Motor neuron (in vitro differentiated cells): ENCODE data around the gene MORN1. TPM values are rescaled to one million over a fixed set of nuclear protein-coding genes. Genes with fewer than 3 reads are reported as not detected.
A peak's percentile ranks its signal among the peaks of the same experiment; 100 is the strongest.

ENCODE experiments used
- ATAC-seq, 8 experiments: fragments of 200-7000 bp; cut with Tn5 transposase; replicated peaks in 6 of 8; 2 replicates each; pipeline ENCODE4 v1.8.0; 2021; ENCODE audit warnings: mild to moderate bottlenecking in 8 of 8, moderate library complexity in 8 of 8
- H3K27ac ChIP-seq, 2 donors: fragments of 250-450 bp; sonication (Bioruptor Pico); 2 replicates each; pipeline ENCODE4 v1.9.0; 2021; ENCODE audit warnings: antibody characterized with exemption in 2 of 2, mild to moderate bottlenecking in 2 of 2, moderate library complexity in 1 of 2
- H3K4me1 ChIP-seq, 2 donors: fragments of 250-450 bp; sonication (Bioruptor Pico); replicated peaks in 1 of 2; 2 replicates each; pipeline ENCODE4 v1.6.1; 2021; ENCODE audit warnings: antibody characterized with exemption in 2 of 2, mild to moderate bottlenecking in 2 of 2, moderate library complexity in 1 of 2
- H3K4me3 ChIP-seq, 5 donors: fragments of 250-450 bp; sonication (Bioruptor Pico); 2 replicates each; pipeline ENCODE4 v1.9.0; 2021; ENCODE audit warnings: antibody characterized with exemption in 5 of 5, mild to moderate bottlenecking in 5 of 5, moderate library complexity in 4 of 5
- WGBS, 10 experiments: fragments of 450-650 bp; shearing (Covaris generic); methylation state at CpG; one replicate each; pipeline ENCODE4 v1.0.0; 2022; 5-methylcytosine and 5-hydroxymethylcytosine counted together
- in situ Hi-C, 9 experiments: fragments of 400-800 bp; cut with MboI; loops; one replicate each; pipeline ENCODE4 v1.15.0; 2021; ENCODE audit warnings: low sequenced_read_pairs in 9 of 9, low pct_unique_long_range_greater_than_20kb in 2 of 9; ENCODE audit not compliant: unreplicated experiment in 9 of 9
- total RNA-seq, 8 experiments: library from RNA; unstranded; fragments of 300-600 nt; gene quantifications; 2 replicates each; pipeline versions ENCODE4 v1.2.3 to v1.2.4, GENCODE V29; 2022

MORN1 gene
- total RNA-seq, 8 experiments from 2014 or later = 13.5 to 28.6 (median 21.8) TPM

GRCh38 chr1:2375923-2376260 is 15.5 kb downstream of the MORN1 start:
- H3K27ac ChIP-seq = no peak overlapping the region
- no peak overlapping the region for H3K4me3 ChIP-seq
- ATAC-seq = peak in 1 of 8 experiments; percentile 13
- peaks cover 0 to 6% of the 10 kb centered on the region in 2 donors for H3K4me1 ChIP-seq
- WGBS, 10 experiments = 90 to 100% (median 92%) methylated on average over 2 to 4 of the region's 7 CpGs; no CpG with 5 or more reads in 7 of the 10 experiments
- in situ Hi-C loops = loop anchor here in 6 of 9 experiments (10.0 to 25.0 kb wide), 3 partner anchors 164 to 189 kb away; partner anchors contain the start of gene FAAP20 (in 5 of the 6)

- H3K4me3 ChIP-seq = no peak overlapping the region
- no peak overlapping the region for H3K27ac ChIP-seq
- peaks cover 0 to 6% of the 10 kb centered on the region in 2 donors for H3K4me1 ChIP-seq
- ATAC-seq = peak in 2 of 8 experiments; percentile 21 to 23
- in situ Hi-C loops = loop anchor here in 6 of 9 experiments (10.0 to 25.0 kb wide), 3 partner anchors 163 to 188 kb away; partner anchors contain the start of gene FAAP20 (in 5 of the 6)
- WGBS, 10 experiments = 72 to 100% (median 86%) methylated on average over 1 to 7 of the region's 23 CpGs; no CpG with 5 or more reads in 6 of the 10 experiments
Measured at GRCh38 chr1:2375246-2375922, 16.0 kb downstream of the MORN1 start.

- in situ Hi-C loops = loop anchor here in 7 of 9 experiments (10.0 to 25.0 kb wide), 3 partner anchors 162 to 187 kb away; partner anchors contain the start of gene FAAP20 (in 5 of the 7)
Measured at GRCh38 chr1:2374252-2375155, 16.9 kb downstream of the MORN1 start.

GRCh38 chr1:2373551-2374251 is 17.7 kb downstream of the MORN1 start:
- ATAC-seq = peak in 5 of 8 experiments; percentile 11 to 29 (median 24)
- in situ Hi-C loops = loop anchor here in 3 of 9 experiments (10.0 to 25.0 kb wide), 2 partner anchors 161 to 179 kb away; partner anchors contain the start of gene FAAP20 (in 2 of the 3)
- H3K27ac ChIP-seq = no peak overlapping the region
- 0 to 94% (median 80%) methylated on average over 1 to 12 of the region's 20 CpGs; no CpG with 5 or more reads in 3 of the 10 experiments for WGBS, 10 experiments
- no peak overlapping the region for H3K4me3 ChIP-seq
- H3K4me1 ChIP-seq = peaks cover 0 to 6% of the 10 kb centered on the region in 2 donors

More at GRCh38 chr1:2374252-2375155, 16.9 kb downstream of the MORN1 start:
- Histone ChIP-seq H3K4me3 (no peak overlapping the region), H3K27ac (no peak overlapping the region), H3K4me1 (peaks cover 0 to 6% of the 10 kb centered on the region in 2 donors)
- ATAC-seq = peak in 3 of 8 experiments; percentile 47 to 65 (median 59)
- WGBS, 10 experiments = 37 to 100% (median 75%) methylated on average over 1 to 17 of the region's 17 CpGs; no CpG with 5 or more reads in 2 of the 10 experiments

DNA sequence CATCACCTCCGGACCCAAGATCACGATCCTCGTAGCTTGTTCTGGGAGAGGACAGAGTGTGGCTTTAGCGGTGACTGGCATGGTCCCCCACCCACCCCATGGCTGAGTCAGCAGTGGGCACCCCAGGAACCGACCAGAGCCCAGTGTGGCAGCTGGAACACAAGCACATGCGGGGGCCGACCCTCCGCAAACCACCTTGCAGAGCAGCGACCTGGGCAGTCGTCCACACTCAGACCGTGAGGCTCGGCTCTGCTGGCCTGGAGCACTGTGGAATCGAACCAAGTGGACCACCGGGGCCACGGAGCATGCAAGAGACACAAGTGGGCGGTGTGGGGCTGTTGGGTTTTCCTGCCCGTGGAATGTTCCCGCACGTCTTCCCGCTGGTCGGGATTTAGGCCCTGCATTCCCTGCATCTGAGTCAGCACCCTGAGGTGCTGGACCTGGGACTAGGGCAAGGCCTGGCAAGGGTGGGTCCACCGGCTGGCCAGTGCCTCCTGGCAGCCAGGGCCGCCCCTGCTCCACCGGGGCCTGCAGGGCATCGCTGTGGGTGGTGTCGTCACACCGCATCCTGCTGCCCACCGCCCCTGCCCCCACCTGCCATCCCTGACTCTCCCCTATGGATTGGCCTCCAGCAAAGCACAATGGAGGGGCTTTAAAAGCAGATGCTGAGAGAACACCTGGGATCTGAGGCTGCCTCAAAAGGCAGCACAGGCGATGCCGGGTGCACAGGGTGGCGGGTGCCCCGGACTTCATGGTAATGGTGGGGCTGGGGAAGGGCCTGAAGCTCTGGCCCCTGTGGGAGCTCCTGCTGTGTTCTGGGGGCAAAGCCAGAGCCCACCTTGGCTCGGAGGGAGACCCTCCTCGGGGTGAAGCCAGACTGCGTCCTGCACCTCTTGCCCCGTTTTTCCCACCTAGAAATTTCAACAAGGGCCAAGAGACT is 18.5 kb downstream of the MORN1 start:
- H3K4me3 ChIP-seq = no peak overlapping the region
- ATAC-seq = peak in 2 of 8 experiments; percentile 9 to 11
- 90 to 100% (median 97%) methylated on average over 2 to 7 of the region's 36 CpGs; no CpG with 5 or more reads in 5 of the 10 experiments for whole genome bisulfite sequencing, 10 experiments

GRCh38 chr1:2368053-2368744 is 23.2 kb downstream of the MORN1 start:
- in situ Hi-C loops = loop anchor here in 1 of 9 experiments (25.0 kb wide), 1 partner anchor 156 kb away; no protein-coding TSS in a partner anchor
- Histone ChIP-seq H3K4me3 (no peak overlapping the region), H3K27ac (no peak overlapping the region), H3K4me1 (no peaks in the 10 kb centered on the region)
- WGBS, 10 experiments = 76 to 100% (median 95%) methylated on average over 1 to 8 of the region's 8 CpGs; no CpG with 5 or more reads in 2 of the 10 experiments
- ATAC-seq = no peak

More for the DNA sequence above, 18.5 kb downstream of the MORN1 start:
- Histone ChIP-seq H3K4me1 (peaks cover 0 to 6% of the 10 kb centered on the region in 2 donors), H3K27ac (no peak overlapping the region)
- in situ Hi-C loops = loop anchor here in 3 of 9 experiments (10.0 to 25.0 kb wide), 2 partner anchors 161 to 178 kb away; partner anchors contain the start of gene FAAP20 (in 2 of the 3)

DNA sequence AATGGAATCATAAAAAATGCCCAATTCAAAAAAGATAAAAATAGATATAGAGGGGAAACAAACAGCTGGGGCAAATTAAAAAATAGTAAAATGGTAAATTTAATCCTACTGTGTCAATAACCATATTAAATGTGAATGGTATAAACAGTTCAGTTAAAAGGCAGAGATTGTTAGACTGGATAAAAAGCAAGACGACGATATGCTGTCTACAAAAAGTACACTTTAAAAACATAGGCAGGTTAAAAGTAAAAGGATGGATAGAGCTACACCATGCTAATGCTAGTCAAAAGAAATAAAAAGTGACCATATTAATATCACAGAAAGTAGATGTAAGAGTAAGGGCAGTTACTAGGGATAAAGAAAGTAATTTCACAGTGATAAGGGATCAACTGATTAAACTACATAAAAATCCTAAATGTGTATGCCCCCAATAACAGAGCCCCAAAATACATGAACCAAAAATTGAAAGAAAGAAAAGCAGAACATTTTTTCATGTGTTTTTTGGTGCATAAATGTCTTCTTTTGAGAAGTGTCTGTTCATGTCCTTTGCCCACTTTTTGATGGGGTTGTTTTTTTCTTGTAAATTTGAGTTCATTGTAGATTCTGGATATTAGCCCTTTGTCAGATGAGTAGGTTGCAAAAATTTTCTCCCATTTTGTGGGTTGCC is 27.4 kb downstream of the MORN1 start:
- 86 to 100% (median 97%) methylated on average over 2 of the region's 2 CpGs; no CpG with 5 or more reads in 1 of the 10 experiments for WGBS, 10 experiments
- Histone ChIP-seq H3K27ac (no peak overlapping the region), H3K4me3 (no peak overlapping the region), H3K4me1 (no peaks in the 10 kb centered on the region)
- no peak for ATAC-seq
- in situ Hi-C loops = loop anchor here in 1 of 9 experiments (25.0 kb wide), 1 partner anchor 152 kb away; no protein-coding TSS in a partner anchor

DNA sequence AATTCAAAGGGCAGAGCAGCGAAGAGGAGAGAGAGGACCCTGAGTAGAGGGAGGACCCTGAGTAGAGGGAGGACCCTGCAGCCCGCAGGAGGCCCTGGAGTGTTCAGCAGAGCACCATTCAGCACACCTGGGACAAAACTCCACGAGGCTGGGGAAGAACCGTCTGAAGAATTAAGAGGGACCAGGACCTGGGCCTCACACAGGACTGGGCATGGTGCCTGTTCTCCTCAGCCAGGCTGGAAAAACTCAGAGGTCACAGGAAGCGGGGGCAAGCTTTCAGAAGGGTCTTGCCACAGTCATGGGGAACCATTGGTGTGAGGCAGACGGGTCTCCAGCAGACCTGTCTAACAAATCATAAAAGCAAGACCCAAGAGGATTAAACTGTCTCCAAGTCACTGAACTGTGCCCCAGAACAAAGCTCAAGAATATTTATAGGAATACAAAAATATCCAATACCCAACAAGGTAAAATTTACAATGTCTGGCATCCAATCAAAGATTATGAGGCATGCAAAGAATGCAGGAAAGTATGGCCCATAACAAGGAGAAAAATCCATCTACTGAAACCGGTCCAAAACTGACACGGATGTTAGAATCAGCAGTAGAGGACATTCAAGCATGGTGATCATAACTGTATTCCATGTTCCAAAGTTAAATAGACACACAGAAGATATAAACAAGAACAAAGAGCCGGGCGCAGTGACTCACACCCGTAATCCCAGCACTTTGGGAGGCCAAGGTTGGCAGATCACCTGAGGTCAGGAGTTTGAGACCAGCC is 30.6 kb downstream of the MORN1 start:
- Histone ChIP-seq H3K4me3 (no peak overlapping the region), H3K27ac (no peak overlapping the region), H3K4me1 (no peaks in the 10 kb centered on the region)
- no peak for ATAC-seq
- WGBS, 10 experiments = 73 to 100% (median 94%) methylated on average over 1 to 10 of the region's 11 CpGs
- in situ Hi-C loops = loop anchor here in 1 of 9 experiments (25.0 kb wide), 1 partner anchor 148 kb away; no protein-coding TSS in a partner anchor

- no peak for ATAC-seq
- in situ Hi-C loops = loop anchor here in 1 of 9 experiments (25.0 kb wide), 1 partner anchor 147 kb away; no protein-coding TSS in a partner anchor
- 30 to 97% (median 88%) methylated on average over 2 to 23 of the region's 24 CpGs; no CpG with 5 or more reads in 5 of the 10 experiments for WGBS, 10 experiments
- peaks cover 12% of the 10 kb centered on the region in 2 donors for H3K4me1 ChIP-seq
- no peak overlapping the region for H3K27ac ChIP-seq
- H3K4me3 ChIP-seq = no peak overlapping the region
Measured at GRCh38 chr1:2358651-2359640, 32.4 kb downstream of the MORN1 start.
